DND-41 (cell line): ENCODE results near the gene INSL4.

ENCODE experiments used
- ATAC-seq: fragments of 200-7000 bp; cut with Tn5 transposase; 3 replicates; pipeline ENCODE4 v1.9.1; 2021; ENCODE audit warnings: low read depth; ENCODE audit not compliant: insufficient read depth
- DNase-seq: peaks from one replicate; pipeline ENCODE4 v3.0.0-alpha.2; 2020
- H2AFZ ChIP-seq: 2 replicates; pipeline ENCODE4 v1.6.0; 2012; ENCODE audit warnings: low read depth, low read length
- H3K27ac ChIP-seq: 2 replicates; pipeline ENCODE4 v1.5.1; 2012; ENCODE audit warnings: low read length, inconsistent platforms
- H3K27me3 ChIP-seq: fragments of 200-600 bp; sonication (generic); 2 replicates; pipeline ENCODE4 v1.6.0; 2012; ENCODE audit warnings: low read length, mild to moderate bottlenecking, inconsistent platforms; ENCODE audit not compliant: insufficient read depth, poor library complexity
- H3K36me3 ChIP-seq: 2 replicates; pipeline ENCODE4 v1.5.1; 2012; ENCODE audit warnings: low read length, inconsistent platforms; ENCODE audit not compliant: insufficient read depth
- H3K4me1 ChIP-seq: 2 replicates; pipeline ENCODE4 v1.5.1; 2012; ENCODE audit warnings: mild to moderate bottlenecking, low read length; ENCODE audit not compliant: insufficient read depth
- H3K4me2 ChIP-seq: 2 replicates; pipeline ENCODE4 v1.6.0; 2012; ENCODE audit warnings: mild to moderate bottlenecking, moderate library complexity, low read length, inconsistent platforms; ENCODE audit not compliant: insufficient read depth
- H3K4me3 ChIP-seq, 2 experiments: fragments of 200-600 bp in 1 of 2; shearing (Covaris generic) in 1 of 2; 2 replicates each; pipeline ENCODE4 v1.5.1; 2012 to 2016; ENCODE audit warnings: inconsistent platforms in 2 of 2, low read length in 2 of 2, mild to moderate bottlenecking in 2 of 2, low read depth in 1 of 2, moderate library complexity in 1 of 2
- H3K79me2 ChIP-seq: 2 replicates; pipeline ENCODE4 v1.6.0; 2012; ENCODE audit warnings: low read length, inconsistent platforms; ENCODE audit not compliant: insufficient read depth
- H3K9ac ChIP-seq: 2 replicates; pipeline ENCODE4 v1.6.0; 2012; ENCODE audit warnings: low read depth, mild to moderate bottlenecking, inconsistent platforms, low read length, moderate library complexity
- H3K9me3 ChIP-seq: 2 replicates; pipeline ENCODE4 v1.5.1; 2012; ENCODE audit warnings: low read length, moderate library complexity, mild to moderate bottlenecking, inconsistent platforms; ENCODE audit not compliant: insufficient read depth, severe bottlenecking
- H4K20me1 ChIP-seq: 2 replicates; pipeline ENCODE4 v1.6.0; 2012; ENCODE audit warnings: low read length; ENCODE audit not compliant: insufficient read depth
- CTCF ChIP-seq: IDR thresholded peaks from 2 replicates; pipeline ENCODE4 v1.5.1; 2012; ENCODE audit warnings: borderline replicate concordance, low read length, moderate library complexity, mild to moderate bottlenecking; ENCODE audit not compliant: poor library complexity, severe bottlenecking; ENCODE audit errors: extremely low read depth
- EZH2 ChIP-seq: IDR thresholded peaks from 3 replicates; pipeline ENCODE4 v1.6.1; 2012; ENCODE audit warnings: borderline replicate concordance, low read depth, mild to moderate bottlenecking, moderate library complexity, low read length, inconsistent platforms; ENCODE audit not compliant: severe bottlenecking

Gene INSL4

DNA sequence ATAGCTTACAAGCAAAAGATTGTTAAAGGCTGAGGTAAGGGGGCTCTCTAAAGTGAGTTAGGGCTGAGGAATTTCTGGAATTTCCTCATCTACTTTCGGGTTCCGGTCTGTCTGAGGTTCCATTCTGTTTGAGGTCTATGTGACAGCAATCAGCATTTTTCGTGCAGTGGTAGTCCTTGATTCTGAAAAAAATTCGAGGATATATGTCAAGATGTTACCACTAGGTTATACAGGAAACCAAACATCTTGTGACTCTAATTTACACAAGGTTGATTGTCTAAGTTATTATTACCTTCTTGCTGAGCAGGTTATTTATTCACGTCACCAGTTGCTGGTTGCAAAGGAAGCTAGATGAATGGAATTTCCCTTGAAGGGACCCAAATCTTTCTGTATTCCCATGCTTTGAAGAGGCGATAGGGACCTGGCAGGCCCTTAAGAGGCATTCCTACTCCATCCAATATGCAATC lies 38.1 kb downstream of the INSL4 start:
- H4K20me1 ChIP-seq, result no peaks in the 10 kb centered on the region
- TF ChIP-seq CTCF (no peak), EZH2 (no peak)
- no peak overlapping the region for H3K4me3 ChIP-seq
- H3K9me3 ChIP-seq, result no peaks in the 10 kb centered on the region
- H2AFZ ChIP-seq, result no peak overlapping the region
- H3K9ac ChIP-seq, result no peak overlapping the region
- H3K4me1 ChIP-seq, result no peaks in the 10 kb centered on the region
- no peak overlapping the region for H3K27ac ChIP-seq
- no peak for DNase-seq
- H3K4me2 ChIP-seq, result no peak overlapping the region
- no peaks in the 10 kb centered on the region for H3K27me3 ChIP-seq
- ATAC-seq, result no peak
- H3K79me2 ChIP-seq, result no peaks in the 10 kb centered on the region
- no peaks in the 10 kb centered on the region for H3K36me3 ChIP-seq

- Histone ChIP-seq H3K79me2 (no peaks in the 10 kb centered on the region), H3K9me3 (no peaks in the 10 kb centered on the region), H3K36me3 (no peaks in the 10 kb centered on the region), H3K4me3 (no peak overlapping the region), H4K20me1 (no peaks in the 10 kb centered on the region), H3K27me3 (no peaks in the 10 kb centered on the region), H3K9ac (no peak overlapping the region), H3K4me1 (no peaks in the 10 kb centered on the region), H3K4me2 (no peak overlapping the region), H3K27ac (no peak overlapping the region), H2AFZ (no peak overlapping the region)
- ATAC-seq (no peak), DNase-seq (no peak)
- no peak for TF ChIP-seq CTCF
Measured at GRCh38 chr9:5274770-5275169, 43.6 kb downstream of the INSL4 start.

DNA sequence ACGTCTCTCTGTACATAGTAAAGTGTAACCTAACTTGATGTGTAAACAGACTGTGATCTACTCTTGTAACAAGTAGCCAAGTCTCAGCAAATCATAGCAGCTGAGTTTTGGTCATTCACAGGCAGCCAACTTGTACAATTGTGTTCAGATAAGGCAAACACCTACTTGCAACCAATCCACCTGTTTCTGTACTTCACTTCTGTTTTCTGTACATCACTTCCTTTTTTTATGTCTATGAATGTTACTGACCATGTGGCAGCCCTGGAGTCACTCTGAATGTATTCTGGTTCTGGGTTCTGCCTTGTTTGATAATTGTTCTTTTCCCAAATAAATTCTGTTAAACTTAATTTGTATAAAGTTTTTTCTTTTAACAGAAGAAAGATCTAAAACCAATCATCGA lies 47.3 kb downstream of the INSL4 start:
- Histone ChIP-seq H3K4me3 (no peak overlapping the region), H3K79me2 (no peaks in the 10 kb centered on the region), H4K20me1 (no peaks in the 10 kb centered on the region), H3K9me3 (no peaks in the 10 kb centered on the region), H3K4me1 (no peaks in the 10 kb centered on the region), H3K4me2 (no peak overlapping the region), H3K27me3 (no peaks in the 10 kb centered on the region), H3K9ac (no peak overlapping the region), H3K36me3 (no peaks in the 10 kb centered on the region), H2AFZ (no peak overlapping the region), H3K27ac (no peak overlapping the region)
- ATAC-seq, result no peak
- TF ChIP-seq CTCF (no peak), EZH2 (no peak)
- DNase-seq, result no peak
